Neuronal stem cell (in vitro differentiated cells): ENCODE data around the gene AK1.
"Not testable (repeated sequence)": the region's sequence is repeated elsewhere in the genome, so short reads cannot be mapped to it uniquely, and the experiment has no call there.

Source experiments
- DNase-seq: peaks from one replicate; pipeline ENCODE4 v3.0.0-alpha.2; 2013; ENCODE audit warnings: low spot score
- H2AFZ ChIP-seq: one replicate; pipeline ENCODE4 v1.6.1; 2013; ENCODE audit warnings: mild to moderate bottlenecking, low read length, inconsistent platforms
- H2AK5ac ChIP-seq: 2 replicates; pipeline ENCODE4 v1.6.1; 2013; ENCODE audit warnings: low read depth, mild to moderate bottlenecking, inconsistent platforms, low read length, moderate library complexity, mixed read lengths
- H2BK120ac ChIP-seq: 2 replicates; pipeline ENCODE4 v1.6.1; 2013; ENCODE audit warnings: low read depth, mild to moderate bottlenecking, inconsistent platforms, low read length, moderate library complexity, mixed read lengths
- H2BK12ac ChIP-seq: one replicate; pipeline ENCODE4 v1.6.1; 2013; ENCODE audit warnings: low read length, inconsistent platforms
- H2BK15ac ChIP-seq: 2 replicates; pipeline ENCODE4 v1.6.1; 2013; ENCODE audit warnings: mild to moderate bottlenecking, low read length, inconsistent platforms, mixed read lengths
- H2BK5ac ChIP-seq: one replicate; pipeline ENCODE4 v1.6.1; 2013; ENCODE audit warnings: inconsistent platforms, mild to moderate bottlenecking, low read length, moderate library complexity
- H3K14ac ChIP-seq: one replicate; pipeline ENCODE4 v1.6.1; 2013; ENCODE audit warnings: low read length, inconsistent platforms
- H3K18ac ChIP-seq: 2 replicates; pipeline ENCODE4 v1.6.1; 2013; ENCODE audit warnings: low read length, inconsistent platforms
- H3K23ac ChIP-seq: 2 replicates; pipeline ENCODE4 v1.6.1; 2013; ENCODE audit warnings: low read depth, mild to moderate bottlenecking, mixed read lengths, low read length, inconsistent platforms; ENCODE audit not compliant: poor library complexity
- H3K27ac ChIP-seq: replicated peaks from 3 replicates; pipeline ENCODE4 v1.5.1; 2013; ENCODE audit warnings: low read length, inconsistent platforms
- H3K27me3 ChIP-seq, 3 experiments: 2 replicates each; pipeline ENCODE4 v1.6.1; 2013; ENCODE audit warnings: low read length in 3 of 3, mild to moderate bottlenecking in 2 of 3, inconsistent platforms in 1 of 3, low read depth in 1 of 3, mixed read lengths in 1 of 3, moderate library complexity in 1 of 3; ENCODE audit not compliant: control insufficient read depth in 3 of 3, insufficient read depth in 3 of 3
- H3K36me3 ChIP-seq, 2 donors: replicated peaks in 1 of 2; 2 replicates each; pipeline ENCODE4 v1.6.1; 2013; ENCODE audit warnings: low read length in 2 of 2; ENCODE audit not compliant: control insufficient read depth in 2 of 2, insufficient read depth in 2 of 2
- H3K4ac ChIP-seq: 2 replicates; pipeline ENCODE4 v1.6.1; 2013; ENCODE audit warnings: inconsistent platforms, mild to moderate bottlenecking, low read length, moderate library complexity
- H3K4me1 ChIP-seq, 2 donors: 1 replicate in 1 of 2; 2 replicates in 1 of 2; pipeline ENCODE4 v1.6.1; 2013; ENCODE audit warnings: low read length in 2 of 2, low read depth in 1 of 2; ENCODE audit not compliant: control insufficient read depth in 2 of 2, insufficient read depth in 1 of 2
- H3K4me2 ChIP-seq: one replicate; pipeline ENCODE4 v1.6.1; 2013; ENCODE audit warnings: mild to moderate bottlenecking, low read length, inconsistent platforms; ENCODE audit not compliant: insufficient read depth, poor library complexity, severe bottlenecking
- H3K4me3 ChIP-seq, 2 donors: 2 replicates each; pipeline ENCODE4 v1.5.1; 2013; ENCODE audit warnings: low read length in 2 of 2, mild to moderate bottlenecking in 2 of 2, inconsistent platforms in 1 of 2, moderate library complexity in 1 of 2
- H3K79me1 ChIP-seq: one replicate; pipeline ENCODE4 v1.6.1; 2013; ENCODE audit warnings: low read depth, mild to moderate bottlenecking, inconsistent platforms, low read length, moderate library complexity
- H3K9ac ChIP-seq: one replicate; pipeline ENCODE4 v1.6.1; 2013; ENCODE audit warnings: mild to moderate bottlenecking, low read depth, low read length, inconsistent platforms; ENCODE audit not compliant: poor library complexity
- H3K9me3 ChIP-seq, 2 donors: replicated peaks in 1 of 2; 2 replicates each; pipeline versions ENCODE3 to v1.6.1; 2013; ENCODE audit warnings: low read length in 2 of 2, mild to moderate bottlenecking in 2 of 2, inconsistent platforms in 1 of 2, low read depth in 1 of 2, mixed read lengths in 1 of 2, moderate library complexity in 1 of 2; ENCODE audit not compliant: control insufficient read depth in 2 of 2, insufficient read depth in 1 of 2
- H4K8ac ChIP-seq: one replicate; pipeline ENCODE4 v1.6.1; 2013; ENCODE audit warnings: low read depth, mild to moderate bottlenecking, inconsistent platforms, low read length, moderate library complexity
- H4K91ac ChIP-seq: one replicate; pipeline ENCODE4 v1.6.1; 2013; ENCODE audit warnings: low read length, low read depth, mild to moderate bottlenecking, inconsistent platforms; ENCODE audit not compliant: poor library complexity
- WGBS, 2 donors: extraction: QIAGEN DNeasy Blood & Tissue Kit; methylation state at CpG; one replicate each; pipeline ENCODE4 v1.1.7; 2013; ENCODE audit warnings: missing lambda C conversion rate in 2 of 2, mixed read lengths in 1 of 2; ENCODE audit not compliant: insufficient read length in 2 of 2, insufficient replicate concordance in 1 of 2; ENCODE audit errors: extremely low coverage in 2 of 2; 5-methylcytosine and 5-hydroxymethylcytosine counted together

Gene AK1

GRCh38 chr9:127884976-127885490, 7.6 kb upstream of the AK1 start:
- no peak for DNase-seq

GRCh38 chr9:127884427-127884911, 7.0 kb upstream of the AK1 start:
- no peak overlapping the region for H2BK5ac ChIP-seq
- H2BK12ac ChIP-seq, result no peak overlapping the region
- no peaks in the 10 kb centered on the region for H3K27me3 ChIP-seq
- H2BK15ac ChIP-seq, result no peak overlapping the region
- peaks cover 0 to 2% of the 10 kb centered on the region in 2 donors for H3K9me3 ChIP-seq
- no peak overlapping the region for H2AK5ac ChIP-seq
- H2AFZ ChIP-seq, result no peak overlapping the region
- H4K8ac ChIP-seq, result no peak overlapping the region
- H3K4ac ChIP-seq, result no peak overlapping the region
- H3K23ac ChIP-seq, result no peak overlapping the region
- no peak for DNase-seq
- H2BK120ac ChIP-seq, result no peak overlapping the region
- WGBS, 2 donors, result no CpG with 5 or more reads among the region's 11 CpGs
- no peak overlapping the region for H4K91ac ChIP-seq
- H3K4me3 ChIP-seq, result no peak overlapping the region
- H3K4me2 ChIP-seq, result no peak overlapping the region
- no peak overlapping the region for H3K27ac ChIP-seq
- H3K9ac ChIP-seq, result peak overlapping the region; percentile 38
- H3K18ac ChIP-seq, result no peak overlapping the region
- no peaks in the 10 kb centered on the region for H3K79me1 ChIP-seq
- H3K36me3 ChIP-seq, result peaks cover 14 to 19% of the 10 kb centered on the region in 2 donors
- H3K14ac ChIP-seq, result no peak overlapping the region
- peaks cover 0 to 2% of the 10 kb centered on the region in 2 donors for H3K4me1 ChIP-seq

More at GRCh38 chr9:127884976-127885490, 7.6 kb upstream of the AK1 start:
- H3K4ac ChIP-seq, result no peak overlapping the region
- no peaks in the 10 kb centered on the region for H3K27me3 ChIP-seq
- no peak overlapping the region for H3K18ac ChIP-seq
- no peak overlapping the region for H3K4me3 ChIP-seq
- no peak overlapping the region for H3K4me2 ChIP-seq
- H3K36me3 ChIP-seq, result peaks cover 14 to 24% of the 10 kb centered on the region in 2 donors
- H2BK120ac ChIP-seq, result no peak overlapping the region
- no peak overlapping the region for H4K8ac ChIP-seq
- H2AK5ac ChIP-seq, result no peak overlapping the region
- H3K27ac ChIP-seq, result no peak overlapping the region
- no peak overlapping the region for H2BK15ac ChIP-seq
- H4K91ac ChIP-seq, result no peak overlapping the region
- no peaks in the 10 kb centered on the region for H3K79me1 ChIP-seq
- no peak overlapping the region for H3K23ac ChIP-seq
- no peak overlapping the region for H2BK12ac ChIP-seq
- H3K14ac ChIP-seq, result peak overlapping the region; percentile 4
- H3K9me3 ChIP-seq, result peaks cover 0 to 2% of the 10 kb centered on the region in 2 donors
- H2AFZ ChIP-seq, result no peak overlapping the region
- no peak overlapping the region for H2BK5ac ChIP-seq
- H3K4me1 ChIP-seq, result peaks cover 0 to 2% of the 10 kb centered on the region in 2 donors
- WGBS, 2 donors, result no CpG with 5 or more reads among the region's 15 CpGs
- H3K9ac ChIP-seq, result no peak overlapping the region

GRCh38 chr9:127883959-127884358, 6.5 kb upstream of the AK1 start:
- H3K23ac ChIP-seq, result no peak overlapping the region
- no CpG with 5 or more reads among the region's 7 CpGs for WGBS, 2 donors
- H3K27me3 ChIP-seq, result no peaks in the 10 kb centered on the region
- peaks cover 0 to 2% of the 10 kb centered on the region in 2 donors for H3K4me1 ChIP-seq
- H2BK12ac ChIP-seq, result no peak overlapping the region
- no peak overlapping the region for H2BK15ac ChIP-seq
- H2AFZ ChIP-seq, result no peak overlapping the region
- no peak overlapping the region for H3K14ac ChIP-seq
- H4K8ac ChIP-seq, result no peak overlapping the region
- H3K27ac ChIP-seq, result no peak overlapping the region
- no peak overlapping the region for H3K4me2 ChIP-seq
- no peak overlapping the region for H3K18ac ChIP-seq
- no peak overlapping the region for H2AK5ac ChIP-seq
- no peak overlapping the region for H4K91ac ChIP-seq
- peaks cover 0 to 2% of the 10 kb centered on the region in 2 donors for H3K9me3 ChIP-seq
- no peak overlapping the region for H3K4me3 ChIP-seq
- peak overlapping the region; percentile 12 for H3K9ac ChIP-seq
- H2BK5ac ChIP-seq, result no peak overlapping the region
- peaks cover 14 to 19% of the 10 kb centered on the region in 2 donors for H3K36me3 ChIP-seq
- DNase-seq, result no peak
- H3K79me1 ChIP-seq, result no peaks in the 10 kb centered on the region
- no peak overlapping the region for H3K4ac ChIP-seq
- H2BK120ac ChIP-seq, result no peak overlapping the region

- H3K79me1 ChIP-seq, H3K4ac ChIP-seq, H3K9ac ChIP-seq, H3K27ac ChIP-seq, H3K4me3 ChIP-seq, H2AFZ ChIP-seq, H2BK12ac ChIP-seq, H3K18ac ChIP-seq, H4K8ac ChIP-seq, H2BK5ac ChIP-seq, H2AK5ac ChIP-seq, H3K9me3 ChIP-seq, H3K27me3 ChIP-seq, H3K36me3 ChIP-seq, H4K91ac ChIP-seq, H3K4me2 ChIP-seq, H2BK15ac ChIP-seq, DNase-seq, H3K23ac ChIP-seq, H2BK120ac ChIP-seq, H3K14ac ChIP-seq: not testable (repeated sequence)
- WGBS, 2 donors, result no CpG with 5 or more reads among the region's 3 CpGs
- peaks cover 11 to 14% of the 10 kb centered on the region in 2 donors for H3K4me1 ChIP-seq
These were observed 4.2 kb upstream of the AK1 start for GRCh38 chr9:127881715-127882114.
